GM12865 (cell line): ENCODE data around the gene ABHD8.

ENCODE experiments used
- DNase-seq: peaks from one replicate; pipeline ENCODE4 v3.0.0; 2010; ENCODE audit warnings: low read depth
- H3K4me3 ChIP-seq: 2 replicates; pipeline ENCODE4 v1.5.1; 2011; ENCODE audit warnings: mild to moderate bottlenecking, low read depth, low read length, control low read depth
- TF ChIP-seq, protein P1 (sequence below): IDR thresholded peaks from 2 replicates; pipeline ENCODE4 v1.5.1; 2011; ENCODE audit warnings: low read length, control low read depth, low read depth, inconsistent platforms; ENCODE audit not compliant: insufficient read depth; ENCODE audit errors: missing control alignments

Gene ABHD8

DNA sequence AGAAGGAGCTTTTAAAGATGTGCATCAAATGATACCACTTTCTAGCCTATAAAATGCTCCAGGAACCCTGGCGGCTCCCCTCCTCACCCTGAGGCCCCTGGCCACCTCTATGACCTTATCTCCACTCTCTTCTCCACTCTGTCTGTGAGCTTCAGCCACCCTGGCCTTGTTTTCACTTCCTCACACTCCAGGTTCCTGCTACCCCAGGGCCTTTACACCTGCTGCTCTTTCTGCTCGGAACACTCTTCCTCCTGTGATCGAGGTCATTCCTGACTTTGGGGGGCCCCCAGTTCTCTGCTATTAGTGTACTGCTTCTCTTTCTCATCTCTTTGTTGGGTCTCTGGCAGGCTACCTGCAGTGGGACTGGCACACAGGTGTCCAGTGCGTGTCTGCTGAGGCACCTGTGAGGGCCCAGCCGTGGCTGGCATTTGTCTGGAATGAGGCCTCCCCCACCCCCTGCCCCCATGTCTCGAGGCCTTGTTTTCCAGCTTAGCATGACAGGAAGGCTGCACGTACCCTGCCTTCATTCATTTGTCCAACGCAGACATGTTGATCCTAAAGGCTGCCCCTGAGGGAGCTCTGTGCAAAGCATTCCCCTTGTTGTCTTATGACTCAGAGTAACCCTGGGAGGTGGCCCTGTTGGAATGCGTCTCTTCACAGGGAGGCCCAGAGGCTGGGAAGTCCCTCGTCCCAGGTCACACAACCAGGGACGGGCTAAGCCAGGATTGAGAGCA lies 8.4 kb upstream of the ABHD8 start:
- no peak for DNase-seq
- no peak overlapping the region for H3K4me3 ChIP-seq
- TF ChIP-seq, protein P1, sequence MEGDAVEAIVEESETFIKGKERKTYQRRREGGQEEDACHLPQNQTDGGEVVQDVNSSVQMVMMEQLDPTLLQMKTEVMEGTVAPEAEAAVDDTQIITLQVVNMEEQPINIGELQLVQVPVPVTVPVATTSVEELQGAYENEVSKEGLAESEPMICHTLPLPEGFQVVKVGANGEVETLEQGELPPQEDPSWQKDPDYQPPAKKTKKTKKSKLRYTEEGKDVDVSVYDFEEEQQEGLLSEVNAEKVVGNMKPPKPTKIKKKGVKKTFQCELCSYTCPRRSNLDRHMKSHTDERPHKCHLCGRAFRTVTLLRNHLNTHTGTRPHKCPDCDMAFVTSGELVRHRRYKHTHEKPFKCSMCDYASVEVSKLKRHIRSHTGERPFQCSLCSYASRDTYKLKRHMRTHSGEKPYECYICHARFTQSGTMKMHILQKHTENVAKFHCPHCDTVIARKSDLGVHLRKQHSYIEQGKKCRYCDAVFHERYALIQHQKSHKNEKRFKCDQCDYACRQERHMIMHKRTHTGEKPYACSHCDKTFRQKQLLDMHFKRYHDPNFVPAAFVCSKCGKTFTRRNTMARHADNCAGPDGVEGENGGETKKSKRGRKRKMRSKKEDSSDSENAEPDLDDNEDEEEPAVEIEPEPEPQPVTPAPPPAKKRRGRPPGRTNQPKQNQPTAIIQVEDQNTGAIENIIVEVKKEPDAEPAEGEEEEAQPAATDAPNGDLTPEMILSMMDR: no peak

DNA sequence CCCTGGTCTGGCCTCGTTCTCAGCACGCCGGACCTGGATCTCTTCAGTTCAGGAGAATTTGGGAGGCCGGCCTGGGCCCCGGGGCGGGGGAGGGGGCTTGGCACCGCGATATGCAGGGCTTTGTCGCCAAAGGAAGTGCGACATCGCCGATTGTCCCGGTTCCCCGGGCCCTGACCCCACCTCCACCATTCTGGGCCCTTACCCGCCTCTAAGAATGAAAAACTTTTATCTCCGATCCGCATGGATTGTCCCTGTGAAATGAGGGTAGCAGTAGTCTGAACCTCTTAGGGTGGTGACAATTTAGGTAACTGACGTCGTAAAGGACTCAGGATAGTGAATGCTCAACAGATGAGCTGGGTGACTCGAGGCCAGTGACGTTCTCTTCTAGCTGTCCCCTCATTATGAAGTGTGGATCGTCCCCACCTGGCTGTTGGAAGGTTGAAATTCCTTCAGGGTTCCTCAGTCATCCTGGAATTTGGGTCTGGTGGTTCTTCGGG lies 6.8 kb upstream of the ABHD8 start:
- TF ChIP-seq, protein P1: no peak
- peak overlapping the region; percentile 95 for H3K4me3 ChIP-seq
- DNase-seq: no peak

DNA sequence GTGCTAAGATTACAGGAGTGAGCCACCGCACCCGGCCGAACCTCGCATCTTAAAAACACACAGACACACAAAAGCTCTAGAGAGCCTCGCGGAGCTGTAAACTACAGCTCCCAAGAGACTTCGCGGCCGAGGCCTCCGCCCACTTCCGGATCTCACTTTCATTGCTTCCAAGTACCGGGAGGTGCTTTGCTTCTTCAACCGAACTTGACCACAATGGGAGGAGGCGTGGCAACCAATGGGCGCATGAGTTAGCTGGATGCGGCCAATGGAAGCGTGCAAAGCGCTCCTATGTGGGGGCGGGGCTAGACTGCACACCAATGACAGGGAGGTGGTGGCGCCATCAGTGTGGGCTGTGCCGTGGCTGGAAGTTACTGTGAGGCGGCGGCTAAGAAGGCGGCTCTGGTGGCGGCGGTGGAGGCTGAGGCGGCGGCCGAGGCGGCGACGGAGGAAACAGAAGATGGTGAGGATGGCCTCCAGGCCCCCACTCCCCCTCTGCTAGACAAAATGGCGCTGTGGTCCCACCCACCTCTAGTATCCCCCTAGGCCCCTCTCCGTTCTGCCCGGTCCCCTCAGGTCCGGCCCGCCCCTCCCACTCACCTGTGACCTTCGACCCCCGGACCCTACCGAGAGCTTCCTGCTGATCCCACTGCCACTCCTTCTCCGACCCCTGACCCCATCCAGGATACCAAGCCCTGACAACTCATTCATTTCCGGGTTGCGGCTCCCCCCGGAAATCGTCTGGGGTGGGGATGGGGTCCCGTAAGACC lies 6.2 kb upstream of the ABHD8 start, which contains the start of gene DDA1:
Gene DDA1, plus strand, starts transcription at position 366 of the 767 bp plus-strand sequence. Its CDS starts 92 bp downstream, at position 458.
- TF ChIP-seq, protein P1: no peak
- DNase-seq: peak; percentile 100
- peak within 1 kb of the TSS; percentile 95 for H3K4me3 ChIP-seq

DNA sequence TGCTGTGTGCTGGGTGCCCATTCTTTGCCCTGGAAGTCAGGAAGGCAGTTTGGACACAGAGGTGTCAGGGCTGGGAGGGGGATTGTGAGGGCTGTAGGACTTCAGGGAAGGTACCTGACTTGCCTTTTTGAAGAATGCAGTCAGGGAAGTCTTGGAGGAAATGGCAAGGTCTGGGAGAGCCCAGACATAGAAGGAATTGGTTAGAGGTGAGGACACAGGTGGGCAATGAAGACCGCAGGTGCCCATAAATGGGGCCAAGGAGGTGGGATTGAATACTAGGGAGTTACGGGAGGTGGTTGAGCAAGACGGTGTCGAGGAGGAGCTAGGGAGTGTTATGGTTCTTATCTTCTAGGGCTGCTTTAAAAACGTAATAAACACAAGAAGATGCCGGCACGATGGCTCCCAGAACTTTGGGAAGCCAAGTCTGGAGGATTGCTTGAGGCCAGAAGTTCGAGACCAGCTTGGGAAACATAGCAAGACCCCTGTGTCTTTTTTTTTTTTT lies 4.7 kb upstream of the ABHD8 start:
- no peak for DNase-seq
- no peak overlapping the region for H3K4me3 ChIP-seq
- TF ChIP-seq, protein P1: no peak

DNA sequence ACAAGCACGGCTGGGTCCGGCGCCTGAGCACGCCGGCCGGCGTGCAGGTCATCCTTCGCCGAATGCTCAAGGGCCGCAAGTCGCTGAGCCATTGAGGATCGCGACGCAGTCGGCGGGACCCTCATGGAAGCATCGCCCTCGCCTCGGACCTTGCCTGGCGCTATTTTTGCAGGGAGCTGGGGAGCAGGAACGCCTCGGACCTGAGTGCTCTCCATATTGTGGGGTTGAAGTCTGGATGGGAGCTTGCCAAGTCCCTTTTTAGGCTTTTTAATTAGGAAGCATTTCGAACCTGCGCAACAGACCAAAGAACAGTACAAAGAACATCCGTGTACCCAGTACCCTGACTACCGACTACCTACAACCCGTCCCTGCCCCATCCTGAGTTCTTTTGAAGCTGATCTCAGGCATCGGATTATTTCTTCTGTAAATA lies 3.1 kb upstream of the ABHD8 start:
- no peak for DNase-seq
- H3K4me3 ChIP-seq: peak overlapping the region; percentile 74
- TF ChIP-seq, protein P1: no peak

DNA sequence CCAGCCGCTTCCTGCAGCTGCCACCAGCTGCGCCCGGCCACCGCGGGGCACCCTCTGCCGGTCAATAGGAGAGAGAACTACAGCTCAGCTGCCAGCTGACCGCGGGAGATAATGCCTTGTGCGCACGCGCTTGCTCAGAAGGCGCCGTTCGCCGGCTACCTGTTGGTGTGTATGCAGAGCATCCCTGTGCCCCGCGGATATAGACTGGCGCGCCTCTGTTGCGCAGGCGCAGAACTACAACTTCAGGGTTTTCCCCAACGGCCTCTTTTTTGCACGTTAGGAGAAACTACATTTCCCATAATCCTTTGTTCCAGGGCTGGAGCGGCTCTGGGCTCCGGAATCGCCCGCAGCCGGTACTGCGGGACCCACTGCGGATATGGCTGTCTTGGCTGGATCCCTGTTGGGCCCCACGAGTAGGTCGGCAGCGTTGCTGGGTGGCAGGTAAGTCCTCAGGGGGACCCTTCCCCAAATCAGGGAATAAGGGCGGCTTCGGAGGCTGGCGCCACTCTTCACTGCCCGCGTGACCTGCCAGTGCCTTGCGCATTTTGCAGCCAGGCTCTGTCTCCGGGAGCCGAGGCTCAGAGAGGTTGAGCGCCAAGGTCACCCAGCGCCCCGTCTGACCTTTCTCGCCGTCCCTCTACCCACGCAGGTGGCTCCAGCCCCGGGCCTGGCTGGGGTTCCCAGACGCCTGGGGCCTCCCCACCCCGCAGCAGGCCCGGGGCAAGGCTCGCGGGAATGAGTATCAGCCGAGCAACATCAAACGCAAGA lies 2.5 kb upstream of the ABHD8 start, which contains the start of gene MRPL34:
Gene MRPL34, plus strand, starts transcription at position 356 of the 768 bp plus-strand sequence. Its CDS starts 21 bp downstream, at position 377.
- DNase-seq: peak; percentile 100
- TF ChIP-seq, protein P1: peak; percentile 71
- H3K4me3 ChIP-seq: peak within 1 kb of the TSS; percentile 74
